Stimulated activated CD4-positive, alpha-beta T cell treated with anti-CD3 and anti-CD28 coated beads, Interleukin-4, amount 100 ng/mL, for 24 hours (primary cell): ENCODE data around the gene EXOC3L4.
A peak's percentile ranks its signal among the peaks of the same experiment; 100 is the strongest.

ENCODE experiments used
- DNase-seq: peaks from one replicate; pipeline ENCODE4 v3.0.0-alpha.2; 2020

The EXOC3L4 gene

DNA sequence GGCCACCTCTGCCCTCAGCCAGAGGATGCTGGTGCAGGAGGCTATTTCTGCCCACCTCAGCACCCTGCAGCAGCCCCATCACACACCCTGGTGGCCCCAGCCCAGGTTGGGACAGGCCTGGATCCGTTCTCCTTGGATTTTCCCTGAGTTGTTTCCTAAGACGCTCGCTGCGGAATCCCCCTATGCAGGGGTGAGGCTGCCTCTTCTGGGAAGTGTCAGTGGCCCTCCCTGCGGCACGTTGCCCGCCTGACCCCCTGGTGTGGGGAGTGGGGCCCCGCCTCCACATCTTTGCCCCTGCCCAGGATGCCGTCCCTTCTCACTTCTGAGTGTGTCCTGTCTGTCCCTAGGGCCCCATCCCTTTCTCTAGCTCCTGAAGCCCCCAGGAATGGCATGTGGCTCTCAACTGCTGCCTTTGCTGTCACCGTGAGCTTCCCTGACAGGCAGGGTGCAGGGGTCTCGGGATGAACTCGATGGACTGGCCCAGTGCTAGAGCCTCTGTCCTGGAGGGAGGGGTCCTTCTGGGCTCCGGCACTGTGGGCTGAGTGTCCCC lies 594 bp upstream of the EXOC3L4 start:
- no peak for DNase-seq

- DNase-seq = no peak
Observed at GRCh38 chr14:103095210-103095778, 769 bp downstream of the EXOC3L4 start.

DNA sequence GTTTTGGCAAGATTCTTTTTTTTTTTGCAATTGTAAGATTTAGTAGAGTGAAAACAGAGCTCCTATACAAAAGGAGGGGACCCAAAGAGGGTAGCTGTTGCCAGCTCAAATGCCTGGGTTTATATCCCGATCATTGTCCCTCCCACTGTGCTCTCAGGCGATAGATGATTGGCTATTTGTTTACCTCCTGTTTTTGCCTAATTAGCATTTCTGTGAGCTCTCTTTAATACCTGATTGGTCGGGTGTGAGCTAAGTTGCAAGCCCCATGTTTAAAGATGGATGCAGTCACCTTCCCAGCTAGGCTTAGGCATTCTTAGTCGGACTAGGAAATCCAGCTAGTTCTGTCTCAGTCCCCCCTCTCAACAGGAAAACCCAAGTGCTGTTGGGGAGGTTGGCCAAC lies 1.9 kb downstream of the EXOC3L4 start:
- no peak for DNase-seq

GRCh38 chr14:103097244-103097993 lies 2.9 kb downstream of the EXOC3L4 start:
- DNase-seq = no peak

GRCh38 chr14:103097994-103098957 lies 3.8 kb downstream of the EXOC3L4 start:
- no peak for DNase-seq

GRCh38 chr14:103099081-103099732 lies 4.7 kb downstream of the EXOC3L4 start:
- DNase-seq = no peak

DNA sequence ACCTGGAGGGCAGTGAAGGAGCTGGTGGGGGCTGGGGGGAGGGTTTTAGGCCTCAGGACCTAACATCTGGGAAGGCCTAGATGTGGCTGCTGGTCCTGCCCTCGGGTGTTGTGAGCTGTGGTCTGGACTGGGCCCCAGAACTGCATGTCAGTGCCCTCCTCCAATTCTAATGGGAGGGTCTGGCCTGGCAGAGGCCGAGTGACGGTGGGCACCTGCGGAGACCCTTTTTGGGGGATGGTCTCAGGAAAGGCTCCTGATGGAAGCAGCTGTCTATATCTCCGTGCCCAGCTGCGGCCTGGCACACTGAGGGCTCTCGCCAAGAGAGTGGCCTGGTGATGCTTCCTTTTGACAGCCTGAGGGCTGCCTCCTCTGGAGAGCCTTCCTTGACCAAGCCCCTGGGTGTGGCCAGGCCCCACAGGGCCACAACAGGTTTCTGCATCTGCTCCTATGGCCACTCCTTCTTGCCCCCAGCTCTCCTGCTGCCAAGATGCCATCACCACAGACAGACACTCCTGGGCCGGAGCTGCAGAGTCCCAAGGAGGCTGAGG lies 5.3 kb downstream of the EXOC3L4 start:
- no peak for DNase-seq

DNA sequence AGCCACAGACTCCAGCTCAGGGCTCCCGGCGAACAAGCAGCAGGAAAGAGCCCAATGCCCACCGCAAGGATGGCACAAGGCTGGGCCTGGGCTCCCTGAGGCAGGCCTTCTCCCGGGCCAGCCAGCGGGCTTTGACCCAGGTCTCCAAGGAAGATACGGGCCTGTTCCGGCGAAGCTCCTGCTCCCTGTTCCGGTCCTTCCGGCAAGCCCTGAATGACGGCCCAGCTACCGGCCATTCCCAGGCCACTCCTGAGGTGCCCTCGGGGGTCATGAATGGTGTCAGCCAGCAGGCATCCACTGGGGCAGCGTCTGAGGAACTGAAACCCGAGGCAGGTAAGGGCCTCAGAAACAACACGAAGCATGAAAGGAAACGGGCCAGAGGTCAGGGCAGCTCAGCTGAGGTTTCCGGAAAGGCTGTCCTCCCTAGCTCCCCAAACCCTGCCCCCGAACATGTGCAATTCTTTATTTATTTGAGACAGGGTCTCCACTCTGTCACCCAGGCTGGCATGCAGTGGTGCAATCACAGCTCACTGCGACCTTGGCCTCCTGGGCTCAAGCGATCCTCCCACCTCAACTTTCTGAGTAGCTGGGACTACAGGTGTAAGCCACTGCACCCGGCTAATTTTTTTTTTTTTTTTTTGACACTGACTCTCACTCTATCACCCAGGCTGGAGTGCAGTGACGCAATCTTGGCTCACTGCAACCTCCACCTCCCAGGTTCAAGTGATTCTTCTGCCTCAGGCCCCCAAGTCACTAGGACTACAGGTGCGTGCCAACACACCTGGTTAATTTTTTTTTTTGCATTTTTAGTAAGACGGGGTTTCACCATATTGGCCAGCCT lies 6.0 kb downstream of the EXOC3L4 start:
- no peak for DNase-seq

GRCh38 chr14:103101257-103101962 lies 6.9 kb downstream of the EXOC3L4 start:
- no peak for DNase-seq

DNA sequence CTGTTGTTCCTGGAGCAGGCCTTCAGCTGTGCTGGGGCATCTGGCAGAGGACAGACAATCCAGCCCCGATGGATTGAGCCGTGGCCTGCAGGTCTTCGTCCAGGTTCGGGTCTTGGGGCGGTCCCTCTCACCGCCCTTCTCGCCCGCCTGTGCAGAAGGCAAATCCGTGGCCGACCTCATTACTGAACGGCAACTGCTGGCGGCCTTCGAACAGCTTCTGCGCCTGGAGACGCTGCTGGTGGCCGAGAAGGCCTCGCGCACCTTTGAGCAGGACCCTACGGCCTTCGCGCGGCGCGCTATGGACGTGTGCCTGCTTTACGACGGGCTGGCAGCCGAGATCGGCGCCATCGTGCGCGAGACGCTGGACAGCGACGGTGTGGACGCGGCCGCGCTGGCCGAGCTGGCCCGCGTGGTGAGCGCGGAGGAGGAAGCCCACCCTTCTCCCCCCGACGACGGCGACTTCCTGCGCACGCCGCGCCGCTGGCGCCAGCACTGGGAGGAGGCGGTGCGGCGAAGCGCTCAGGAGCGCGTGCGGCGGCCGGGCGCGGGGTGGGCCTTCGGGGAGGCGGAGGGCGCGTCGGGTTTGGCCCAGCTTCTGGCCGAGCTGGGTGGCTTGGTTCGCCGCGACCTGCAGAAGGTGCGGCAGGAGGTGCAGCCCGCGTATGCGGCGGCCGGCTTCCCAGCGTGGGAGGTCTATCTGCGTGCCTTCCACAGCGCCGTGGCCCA lies 7.6 kb downstream of the EXOC3L4 start:
- no peak for DNase-seq

GRCh38 chr14:103102689-103103260 lies 8.2 kb downstream of the EXOC3L4 start:
- no peak for DNase-seq

DNA sequence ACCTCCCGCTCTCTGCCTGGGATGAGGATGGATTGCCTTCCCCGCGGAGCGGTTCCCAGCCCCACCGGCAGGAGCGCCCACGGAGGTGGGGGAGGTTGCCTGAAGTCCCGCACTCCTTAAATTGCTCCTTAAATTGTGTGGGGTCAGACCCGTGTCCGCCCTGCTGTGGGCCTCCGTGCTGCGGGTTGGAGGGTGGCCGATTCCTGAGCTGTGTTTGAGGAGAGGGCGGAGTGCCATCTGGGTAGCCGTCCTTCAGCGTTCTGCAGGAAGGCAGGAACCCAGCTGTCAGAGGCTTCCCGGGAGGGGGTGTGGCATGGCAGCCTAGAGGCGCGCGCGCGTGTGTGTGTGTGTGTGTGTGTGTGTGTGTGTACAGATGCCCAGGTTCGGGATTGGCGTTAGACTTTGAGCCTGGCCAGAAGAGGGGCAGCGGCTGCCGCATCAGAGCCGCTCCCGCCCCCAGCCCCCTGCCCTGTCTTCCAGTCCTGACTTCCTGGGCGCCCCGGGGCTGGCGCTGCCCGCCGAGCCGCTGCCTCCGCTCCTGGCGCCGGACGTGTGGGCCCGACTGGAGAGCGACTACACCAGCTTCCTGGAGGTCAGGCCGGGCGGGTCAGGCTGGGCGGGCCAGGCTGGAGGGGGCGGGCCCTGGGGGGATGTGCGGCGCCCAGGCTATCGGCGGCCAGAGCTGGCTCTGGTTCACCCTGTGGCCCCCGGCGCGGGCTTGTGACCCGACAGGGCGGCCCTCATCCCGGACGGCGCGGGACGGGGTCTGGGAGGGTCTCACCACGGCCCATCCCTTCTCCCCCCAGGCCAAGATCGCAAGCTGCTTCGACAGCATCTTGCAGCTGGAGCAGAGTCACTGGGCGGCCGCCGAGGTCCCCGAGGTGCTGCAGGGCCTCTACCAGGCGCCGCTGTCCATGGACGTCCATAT lies 9.2 kb downstream of the EXOC3L4 start:
- no peak for DNase-seq

- DNase-seq = no peak
Observed at GRCh38 chr14:103104389-103104653, 9.8 kb downstream of the EXOC3L4 start.

GRCh38 chr14:103104654-103105452 lies 10.3 kb downstream of the EXOC3L4 start:
- DNase-seq = peak; percentile 71

DNA sequence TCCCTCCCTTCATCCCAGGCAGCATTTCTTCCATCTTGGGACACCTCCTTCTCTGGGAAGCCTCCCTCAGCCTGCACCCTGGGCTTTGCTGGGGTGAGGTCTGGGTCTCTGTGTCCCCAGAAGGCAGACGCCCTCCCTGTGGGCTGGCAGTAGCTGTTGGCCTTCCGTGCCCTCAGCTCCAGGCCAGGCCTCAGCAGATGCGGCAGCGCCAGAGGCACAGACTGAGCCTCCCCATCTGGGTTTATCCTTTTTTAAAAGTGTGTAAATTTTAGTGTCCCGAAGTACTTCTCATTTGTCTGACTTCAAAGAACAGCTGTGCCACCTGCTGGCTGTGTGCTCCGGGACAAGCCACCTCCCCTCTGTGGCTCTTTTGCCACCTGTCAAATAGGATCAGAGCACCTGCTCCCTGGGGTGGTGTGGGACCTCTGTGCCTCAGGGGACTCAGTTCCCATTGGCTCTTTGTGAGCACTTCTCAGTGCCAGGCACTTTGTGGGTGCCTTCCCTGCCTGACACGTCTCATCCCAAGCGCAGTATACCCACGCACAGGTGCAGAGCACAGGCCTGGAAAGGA lies 11.1 kb downstream of the EXOC3L4 start:
- DNase-seq = no peak

DNA sequence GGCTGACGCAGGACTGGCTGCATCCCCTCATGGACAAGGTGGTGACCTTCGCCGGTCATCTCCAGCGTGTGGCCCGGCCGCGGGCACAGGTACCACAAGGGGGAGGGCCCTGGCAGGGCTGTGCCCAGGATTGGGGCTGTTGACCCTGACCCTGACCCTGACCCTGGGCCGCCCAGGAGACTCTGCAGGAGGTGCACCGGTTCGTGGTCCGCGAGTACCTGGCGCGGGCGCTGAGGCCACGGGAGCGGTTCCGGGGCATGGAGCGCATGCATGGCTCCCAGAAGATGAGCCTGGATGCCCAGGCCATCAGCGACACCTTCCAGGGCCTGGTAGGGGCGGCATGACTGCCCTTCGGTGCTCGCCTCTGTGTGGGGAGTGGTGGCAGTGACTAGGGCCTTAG lies 12.9 kb downstream of the EXOC3L4 start:
- DNase-seq = no peak

DNA sequence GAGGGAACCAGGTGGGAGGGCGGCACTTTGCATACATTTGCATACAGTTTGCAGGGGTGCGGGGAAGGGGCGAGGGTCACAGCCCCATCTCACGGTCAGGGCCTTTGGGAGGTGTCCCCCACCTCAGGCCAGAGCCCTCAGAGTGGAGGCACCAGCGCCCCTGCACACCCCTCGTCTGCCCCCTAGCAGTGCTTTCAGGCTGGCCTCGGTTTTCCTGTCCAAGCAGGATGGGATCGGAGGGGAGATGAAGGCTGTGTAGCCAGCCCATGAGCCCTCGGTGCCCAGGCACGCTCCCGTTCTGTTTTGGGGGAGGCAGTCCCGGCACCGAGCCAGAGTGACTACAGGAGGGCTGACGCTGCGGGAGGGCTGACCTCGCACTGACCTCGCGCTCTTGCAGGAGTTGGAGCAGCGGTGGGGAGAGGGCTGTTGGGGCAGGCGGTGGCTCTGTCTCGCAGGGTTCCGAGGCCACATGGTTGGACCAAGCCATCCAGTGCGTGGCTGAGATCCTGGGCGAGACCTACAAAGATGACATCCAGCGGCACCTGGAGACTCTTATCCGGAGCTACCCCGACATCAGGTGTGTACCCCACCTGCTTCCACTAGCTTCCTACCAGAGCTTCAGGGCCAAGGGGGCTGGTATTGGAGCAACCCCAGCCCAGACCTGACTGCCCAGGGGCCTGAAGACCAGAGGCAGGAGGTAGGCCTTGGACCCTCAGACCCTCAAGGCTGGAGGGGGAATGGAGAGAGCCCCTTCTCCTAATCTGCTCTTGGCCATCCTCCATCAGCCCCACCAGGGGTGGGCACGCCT lies 13.6 kb downstream of the EXOC3L4 start:
- DNase-seq = no peak
